Hepatocyte (in vitro differentiated cells): ENCODE results near the gene TEN1. TPM values are rescaled to one million over a fixed set of nuclear protein-coding genes. Genes with fewer than 3 reads are reported as not detected.

Experiments used
- DNase-seq: peaks from one replicate; pipeline ENCODE4 v3.0.0-alpha.2; 2016; ENCODE audit warnings: low spot score
- H2AFZ ChIP-seq: fragments of 200-600 bp; sonication (generic); 2 replicates; pipeline ENCODE4 v1.6.0; 2016; ENCODE audit warnings: antibody characterized with exemption, mild to moderate bottlenecking
- H3K27ac ChIP-seq: fragments of 200-600 bp; sonication (generic); 2 replicates; pipeline ENCODE4 v1.5.1; 2016; ENCODE audit warnings: mild to moderate bottlenecking
- H3K27me3 ChIP-seq: fragments of 200-600 bp; sonication (generic); 2 replicates; pipeline ENCODE4 v1.6.1; 2016
- H3K36me3 ChIP-seq: fragments of 200-600 bp; sonication (generic); replicated peaks from 2 replicates; pipeline ENCODE4 v1.5.1; 2016; ENCODE audit warnings: low read depth; ENCODE audit not compliant: insufficient read depth
- H3K4me1 ChIP-seq: fragments of 200-600 bp; sonication (generic); 2 replicates; pipeline ENCODE4 v1.5.1; 2016; ENCODE audit warnings: mild to moderate bottlenecking, moderate library complexity; ENCODE audit not compliant: insufficient read depth
- H3K4me2 ChIP-seq: fragments of 200-600 bp; sonication (generic); 2 replicates; pipeline ENCODE4 v1.6.0; 2016
- H3K4me3 ChIP-seq: fragments of 200-600 bp; sonication (generic); 2 replicates; pipeline ENCODE4 v1.5.1; 2016; ENCODE audit warnings: mild to moderate bottlenecking
- H3K79me2 ChIP-seq: fragments of 200-600 bp; sonication (generic); 2 replicates; pipeline ENCODE4 v1.6.0; 2017; ENCODE audit warnings: mild to moderate bottlenecking
- H3K9me2 ChIP-seq: fragments of 200-600 bp; sonication (generic); replicated peaks from 2 replicates; pipeline ENCODE4 v1.6.0; 2017; ENCODE audit warnings: mild to moderate bottlenecking; ENCODE audit not compliant: insufficient read depth
- H3K9me3 ChIP-seq: fragments of 200-600 bp; sonication (generic); 2 replicates; pipeline ENCODE4 v1.5.1; 2016; ENCODE audit warnings: low read depth, mild to moderate bottlenecking
- H4K20me1 ChIP-seq: fragments of 200-600 bp; sonication (generic); 2 replicates; pipeline ENCODE4 v1.6.0; 2016; ENCODE audit warnings: mild to moderate bottlenecking; ENCODE audit not compliant: insufficient read depth, poor library complexity, severe bottlenecking
- EZH2 ChIP-seq: fragments of 200-600 bp; sonication (generic); IDR thresholded peaks from 2 replicates; pipeline ENCODE4 v1.6.1; 2016; ENCODE audit warnings: antibody characterized with exemption, mild to moderate bottlenecking, borderline replicate concordance
- EZH2phosphoT487 ChIP-seq: fragments of 200-600 bp; sonication (generic); IDR thresholded peaks from one replicate; pipeline ENCODE4 v1.6.1; 2018; ENCODE audit warnings: antibody characterized with exemption, mild to moderate bottlenecking, low read depth, moderate library complexity; ENCODE audit not compliant: unreplicated experiment, severe bottlenecking
- WGBS: methylation state at CpG from one replicate; pipeline ENCODE4 v1.1.6; 2016; ENCODE audit warnings: low lambda C conversion rate; ENCODE audit errors: missing lambda C conversion rate; 5-methylcytosine and 5-hydroxymethylcytosine counted together
- polyA plus RNA-seq: library from polyadenylated mRNA; unstranded; fragments of >200 nt; fragmentation: Nextera tagmentation; extraction: Ambion mirVana; gene quantifications from 2 replicates; pipeline ENCODE4 v1.2.1, GENCODE V29; 2016
- total RNA-seq: library from RNA; depleted of rRNA; stranded (reverse); fragments of >200 nt; gene quantifications from 2 replicates; pipeline ENCODE4 v1.2.3, GENCODE V29; 2014
- TF ChIP-seq, protein P1 (sequence below): fragments of 200-600 bp; sonication (generic); IDR thresholded peaks from 2 replicates; pipeline ENCODE4 v1.5.1; 2016; ENCODE audit warnings: antibody characterized with exemption, mild to moderate bottlenecking; ENCODE audit not compliant: poor library complexity

The TEN1 gene
- total and polyA plus RNA-seq, 2 experiments from 2014 or later, result 13.3 to 29.9 TPM

DNA sequence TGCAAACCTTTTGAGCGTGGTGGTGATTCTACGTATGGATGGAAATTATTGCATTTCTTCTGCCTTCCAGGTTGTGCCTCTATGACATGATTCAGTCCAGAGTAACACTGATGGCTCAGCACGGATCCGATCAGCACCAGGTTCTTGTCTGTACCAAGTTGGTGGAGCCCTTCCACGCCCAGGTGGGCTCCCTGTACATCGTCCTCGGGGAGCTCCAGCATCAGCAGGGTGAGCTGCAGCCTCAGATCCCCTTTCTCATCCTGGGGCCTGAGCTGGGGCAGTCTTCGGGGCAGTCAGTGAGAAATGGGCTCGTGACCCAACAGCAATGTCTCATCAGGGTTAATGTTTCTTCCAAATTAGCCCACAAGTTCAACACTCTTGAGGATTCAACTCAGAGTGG, 12.4 kb downstream of the TEN1 start:
- Histone ChIP-seq H3K4me1 (peaks cover 5% of the 10 kb centered on the region), H3K9me2 (no peaks in the 10 kb centered on the region), H3K79me2 (no peaks in the 10 kb centered on the region), H3K27ac (no peak overlapping the region), H3K27me3 (no peaks in the 10 kb centered on the region), H2AFZ (no peak overlapping the region), H3K4me2 (no peak overlapping the region), H3K4me3 (no peak overlapping the region), H4K20me1 (no peaks in the 10 kb centered on the region), H3K36me3 (no peaks in the 10 kb centered on the region), H3K9me3 (no peaks in the 10 kb centered on the region)
- WGBS, result 100% methylated on average over 9 of the region's 9 CpGs
- TF ChIP-seq EZH2phosphoT487 (no peak), EZH2 (no peak)
- TF ChIP-seq, protein P1, sequence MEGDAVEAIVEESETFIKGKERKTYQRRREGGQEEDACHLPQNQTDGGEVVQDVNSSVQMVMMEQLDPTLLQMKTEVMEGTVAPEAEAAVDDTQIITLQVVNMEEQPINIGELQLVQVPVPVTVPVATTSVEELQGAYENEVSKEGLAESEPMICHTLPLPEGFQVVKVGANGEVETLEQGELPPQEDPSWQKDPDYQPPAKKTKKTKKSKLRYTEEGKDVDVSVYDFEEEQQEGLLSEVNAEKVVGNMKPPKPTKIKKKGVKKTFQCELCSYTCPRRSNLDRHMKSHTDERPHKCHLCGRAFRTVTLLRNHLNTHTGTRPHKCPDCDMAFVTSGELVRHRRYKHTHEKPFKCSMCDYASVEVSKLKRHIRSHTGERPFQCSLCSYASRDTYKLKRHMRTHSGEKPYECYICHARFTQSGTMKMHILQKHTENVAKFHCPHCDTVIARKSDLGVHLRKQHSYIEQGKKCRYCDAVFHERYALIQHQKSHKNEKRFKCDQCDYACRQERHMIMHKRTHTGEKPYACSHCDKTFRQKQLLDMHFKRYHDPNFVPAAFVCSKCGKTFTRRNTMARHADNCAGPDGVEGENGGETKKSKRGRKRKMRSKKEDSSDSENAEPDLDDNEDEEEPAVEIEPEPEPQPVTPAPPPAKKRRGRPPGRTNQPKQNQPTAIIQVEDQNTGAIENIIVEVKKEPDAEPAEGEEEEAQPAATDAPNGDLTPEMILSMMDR, result no peak
- DNase-seq, result no peak

- H3K79me2 ChIP-seq, result no peaks in the 10 kb centered on the region
- 93% methylated on average over 5 of the region's 5 CpGs for WGBS
These were observed 15.8 kb downstream of the TEN1 start for GRCh38 chr17:75994802-75995370.

GRCh38 chr17:75995385-75995925, 16.4 kb downstream of the TEN1 start:
- Histone ChIP-seq H3K9me3 (no peaks in the 10 kb centered on the region), H3K79me2 (no peaks in the 10 kb centered on the region), H2AFZ (no peak overlapping the region), H3K4me2 (no peak overlapping the region), H3K27ac (peak overlapping the region; percentile 31), H3K9me2 (no peaks in the 10 kb centered on the region), H3K4me1 (peaks cover 25% of the 10 kb centered on the region), H4K20me1 (no peaks in the 10 kb centered on the region), H3K4me3 (no peak overlapping the region), H3K27me3 (no peaks in the 10 kb centered on the region), H3K36me3 (no peaks in the 10 kb centered on the region)
- no peak for TF ChIP-seq EZH2phosphoT487
- TF ChIP-seq, protein P1, result no peak
- no peak for TF ChIP-seq EZH2
- 88% methylated on average over 7 of the region's 7 CpGs for WGBS
- no peak for DNase-seq

More at GRCh38 chr17:75994802-75995370, 15.8 kb downstream of the TEN1 start:
- H3K4me2 ChIP-seq, result no peak overlapping the region
- H3K36me3 ChIP-seq, result no peaks in the 10 kb centered on the region
- no peaks in the 10 kb centered on the region for H3K27me3 ChIP-seq
- no peaks in the 10 kb centered on the region for H4K20me1 ChIP-seq
- no peak overlapping the region for H2AFZ ChIP-seq
- H3K27ac ChIP-seq, result peak overlapping the region; percentile 31
- H3K4me3 ChIP-seq, result no peak overlapping the region
- H3K9me2 ChIP-seq, result no peaks in the 10 kb centered on the region
- TF ChIP-seq EZH2phosphoT487 (no peak), EZH2 (no peak)
- TF ChIP-seq, protein P1, result no peak
- no peaks in the 10 kb centered on the region for H3K9me3 ChIP-seq
- H3K4me1 ChIP-seq, result peaks cover 25% of the 10 kb centered on the region
- DNase-seq, result no peak
